HG03060 (cell line): ENCODE measurements around the gene CLIP2.
"Not testable (repeated sequence)": the region's sequence is repeated elsewhere in the genome, so short reads cannot be mapped to it uniquely, and the experiment has no call there.

Experiments
- ATAC-seq: cut with Tn5 transposase; IDR thresholded peaks from one replicate; pipeline ENCODE4 v1.9.1; 2021; ENCODE audit warnings: low read depth, moderate number of reproducible peaks; ENCODE audit not compliant: unreplicated experiment

CLIP2 gene

GRCh38 chr7:74400420-74401136, 111.4 kb downstream of the CLIP2 start:
- ATAC-seq: no peak

- ATAC-seq: no peak
Observed at GRCh38 chr7:74401137-74401859, 112.1 kb downstream of the CLIP2 start.

GRCh38 chr7:74402668-74403067, 113.5 kb downstream of the CLIP2 start:
- not testable (repeated sequence) for ATAC-seq

- no peak for ATAC-seq
Observed at GRCh38 chr7:74403521-74404387, 114.5 kb downstream of the CLIP2 start.

GRCh38 chr7:74404388-74404700, 115.1 kb downstream of the CLIP2 start:
- ATAC-seq: no peak

GRCh38 chr7:74404741-74405140, 115.5 kb downstream of the CLIP2 start:
- ATAC-seq: no peak

- ATAC-seq: no peak
Observed at GRCh38 chr7:74405191-74405898, 116.1 kb downstream of the CLIP2 start.

- ATAC-seq: no peak
Observed at GRCh38 chr7:74405899-74406512, 116.8 kb downstream of the CLIP2 start.

GRCh38 chr7:74407958-74408357, 118.8 kb downstream of the CLIP2 start:
- ATAC-seq: no peak

GRCh38 chr7:74409571-74409970, 120.4 kb downstream of the CLIP2 start:
- ATAC-seq: no peak

- no peak for ATAC-seq
Observed at GRCh38 chr7:74410772-74411171, 121.6 kb downstream of the CLIP2 start.

GRCh38 chr7:74411571-74411970, 122.4 kb downstream of the CLIP2 start:
- ATAC-seq: not testable (repeated sequence)

- ATAC-seq: no peak
Observed at GRCh38 chr7:74412056-74412455, 122.8 kb downstream of the CLIP2 start.

GRCh38 chr7:74412603-74413002, 123.4 kb downstream of the CLIP2 start:
- no peak for ATAC-seq

GRCh38 chr7:74414595-74415333, 125.6 kb downstream of the CLIP2 start:
- not testable (repeated sequence) for ATAC-seq

- ATAC-seq: no peak
Observed at GRCh38 chr7:74417419-74417971, 128.3 kb downstream of the CLIP2 start.

- no peak for ATAC-seq
Observed at GRCh38 chr7:74418076-74418475, 128.9 kb downstream of the CLIP2 start.

- ATAC-seq: no peak
Observed at GRCh38 chr7:74418538-74418937, 129.3 kb downstream of the CLIP2 start.

GRCh38 chr7:74419232-74419631, 130.0 kb downstream of the CLIP2 start:
- ATAC-seq: not testable (repeated sequence)
